Neural cell (in vitro differentiated cells): ENCODE results near the gene PPIL6.
"Not testable (repeated sequence)": the region's sequence is repeated elsewhere in the genome, so short reads cannot be mapped to it uniquely, and the experiment has no call there.

Experiments
- EP300 ChIP-seq: fragments of 450-650 bp; conservative IDR thresholded peaks from 2 replicates; pipeline ENCODE4 v1.6.1; 2014; ENCODE audit warnings: antibody characterized with exemption, mild to moderate bottlenecking, moderate library complexity; ENCODE audit not compliant: poor library complexity, severe bottlenecking
- EZH2 ChIP-seq: fragments of 200-600, 300-800 bp; shearing (Covaris generic), sonication (generic); IDR thresholded peaks from 2 replicates; pipeline ENCODE4 v1.6.1; 2014; ENCODE audit warnings: antibody characterized with exemption, low read length, borderline replicate concordance, mild to moderate bottlenecking; ENCODE audit not compliant: insufficient read depth, poor library complexity, severe bottlenecking
- MXI1 ChIP-seq: fragments of 450-650 bp; conservative IDR thresholded peaks from 2 replicates; pipeline ENCODE4 v1.6.1; 2014; ENCODE audit warnings: antibody characterized with exemption, mild to moderate bottlenecking; ENCODE audit not compliant: poor library complexity, severe bottlenecking
- POLR2AphosphoS5 ChIP-seq: IDR thresholded peaks from 2 replicates; pipeline ENCODE4 v1.6.1; 2012
- RAD21 ChIP-seq: fragments of 450-650 bp; conservative IDR thresholded peaks from 2 replicates; pipeline ENCODE4 v1.6.1; 2014; ENCODE audit warnings: antibody characterized with exemption, mild to moderate bottlenecking, moderate library complexity
- SMC3 ChIP-seq: fragments of 450-650 bp; conservative IDR thresholded peaks from 2 replicates; pipeline ENCODE4 v1.6.1; 2014; ENCODE audit warnings: antibody characterized with exemption, mild to moderate bottlenecking, moderate library complexity; ENCODE audit not compliant: poor library complexity
- TAF1 ChIP-seq: IDR thresholded peaks from 2 replicates; pipeline ENCODE4 v1.6.1; 2012; ENCODE audit warnings: low read depth
- TF ChIP-seq, protein P1 (sequence below): fragments of 450-650 bp; IDR thresholded peaks from 2 replicates; pipeline ENCODE4 v1.5.1; 2014; ENCODE audit warnings: antibody characterized with exemption, mild to moderate bottlenecking, moderate library complexity; ENCODE audit not compliant: poor library complexity, severe bottlenecking
- TF ChIP-seq, protein P2 (sequence below): IDR thresholded peaks from 2 replicates; pipeline ENCODE4 v1.6.1; 2012; ENCODE audit warnings: borderline replicate concordance

DNA sequence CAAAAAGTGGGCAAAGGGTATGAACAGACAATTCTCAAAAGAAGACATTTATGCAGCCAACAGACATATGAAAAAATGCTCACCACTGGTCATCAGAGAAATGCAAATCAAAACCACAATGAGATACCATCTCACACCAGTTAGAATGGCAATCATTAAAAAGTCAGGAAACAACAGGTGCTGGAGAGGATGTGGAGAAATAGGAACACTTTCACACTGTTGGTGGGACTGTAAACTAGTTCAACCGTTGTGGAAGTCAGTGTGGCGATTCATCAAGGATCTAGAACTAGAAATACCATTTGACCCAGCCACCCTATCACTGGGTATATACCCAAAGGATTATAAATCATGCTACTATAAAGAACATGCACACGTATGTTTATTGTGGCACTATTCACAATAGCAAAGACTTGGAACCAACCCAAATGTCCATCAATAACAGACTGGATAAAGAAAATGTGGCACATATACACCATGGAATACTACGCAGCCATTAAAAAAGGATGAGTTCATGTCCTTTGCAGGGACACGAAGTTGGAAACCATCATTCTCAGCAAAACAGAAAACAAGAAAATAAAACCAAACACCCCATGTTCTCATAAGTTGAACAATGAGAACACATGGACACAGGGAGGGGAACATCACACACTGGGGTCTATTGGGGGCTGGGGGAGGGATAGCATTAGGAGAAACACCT lies 75.9 kb downstream of the PPIL6 start:
- TF ChIP-seq, protein P1, sequence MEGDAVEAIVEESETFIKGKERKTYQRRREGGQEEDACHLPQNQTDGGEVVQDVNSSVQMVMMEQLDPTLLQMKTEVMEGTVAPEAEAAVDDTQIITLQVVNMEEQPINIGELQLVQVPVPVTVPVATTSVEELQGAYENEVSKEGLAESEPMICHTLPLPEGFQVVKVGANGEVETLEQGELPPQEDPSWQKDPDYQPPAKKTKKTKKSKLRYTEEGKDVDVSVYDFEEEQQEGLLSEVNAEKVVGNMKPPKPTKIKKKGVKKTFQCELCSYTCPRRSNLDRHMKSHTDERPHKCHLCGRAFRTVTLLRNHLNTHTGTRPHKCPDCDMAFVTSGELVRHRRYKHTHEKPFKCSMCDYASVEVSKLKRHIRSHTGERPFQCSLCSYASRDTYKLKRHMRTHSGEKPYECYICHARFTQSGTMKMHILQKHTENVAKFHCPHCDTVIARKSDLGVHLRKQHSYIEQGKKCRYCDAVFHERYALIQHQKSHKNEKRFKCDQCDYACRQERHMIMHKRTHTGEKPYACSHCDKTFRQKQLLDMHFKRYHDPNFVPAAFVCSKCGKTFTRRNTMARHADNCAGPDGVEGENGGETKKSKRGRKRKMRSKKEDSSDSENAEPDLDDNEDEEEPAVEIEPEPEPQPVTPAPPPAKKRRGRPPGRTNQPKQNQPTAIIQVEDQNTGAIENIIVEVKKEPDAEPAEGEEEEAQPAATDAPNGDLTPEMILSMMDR = not testable (repeated sequence)
- TF ChIP-seq POLR2AphosphoS5, EP300, RAD21, EZH2, MXI1, TAF1, SMC3: not testable (repeated sequence)
- TF ChIP-seq, protein P2, sequence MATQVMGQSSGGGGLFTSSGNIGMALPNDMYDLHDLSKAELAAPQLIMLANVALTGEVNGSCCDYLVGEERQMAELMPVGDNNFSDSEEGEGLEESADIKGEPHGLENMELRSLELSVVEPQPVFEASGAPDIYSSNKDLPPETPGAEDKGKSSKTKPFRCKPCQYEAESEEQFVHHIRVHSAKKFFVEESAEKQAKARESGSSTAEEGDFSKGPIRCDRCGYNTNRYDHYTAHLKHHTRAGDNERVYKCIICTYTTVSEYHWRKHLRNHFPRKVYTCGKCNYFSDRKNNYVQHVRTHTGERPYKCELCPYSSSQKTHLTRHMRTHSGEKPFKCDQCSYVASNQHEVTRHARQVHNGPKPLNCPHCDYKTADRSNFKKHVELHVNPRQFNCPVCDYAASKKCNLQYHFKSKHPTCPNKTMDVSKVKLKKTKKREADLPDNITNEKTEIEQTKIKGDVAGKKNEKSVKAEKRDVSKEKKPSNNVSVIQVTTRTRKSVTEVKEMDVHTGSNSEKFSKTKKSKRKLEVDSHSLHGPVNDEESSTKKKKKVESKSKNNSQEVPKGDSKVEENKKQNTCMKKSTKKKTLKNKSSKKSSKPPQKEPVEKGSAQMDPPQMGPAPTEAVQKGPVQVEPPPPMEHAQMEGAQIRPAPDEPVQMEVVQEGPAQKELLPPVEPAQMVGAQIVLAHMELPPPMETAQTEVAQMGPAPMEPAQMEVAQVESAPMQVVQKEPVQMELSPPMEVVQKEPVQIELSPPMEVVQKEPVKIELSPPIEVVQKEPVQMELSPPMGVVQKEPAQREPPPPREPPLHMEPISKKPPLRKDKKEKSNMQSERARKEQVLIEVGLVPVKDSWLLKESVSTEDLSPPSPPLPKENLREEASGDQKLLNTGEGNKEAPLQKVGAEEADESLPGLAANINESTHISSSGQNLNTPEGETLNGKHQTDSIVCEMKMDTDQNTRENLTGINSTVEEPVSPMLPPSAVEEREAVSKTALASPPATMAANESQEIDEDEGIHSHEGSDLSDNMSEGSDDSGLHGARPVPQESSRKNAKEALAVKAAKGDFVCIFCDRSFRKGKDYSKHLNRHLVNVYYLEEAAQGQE = not testable (repeated sequence)
